IMR-90 (cell line): Measurements from ENCODE around the gene L3MBTL4. TPM values are rescaled to one million over a fixed set of nuclear protein-coding genes. Genes with fewer than 3 reads are reported as not detected.

Source experiments
- ATAC-seq: fragments of 200-7000 bp; cut with Tn5 transposase; 2 replicates; pipeline ENCODE4 v1.9.1; 2020; ENCODE audit warnings: low read depth, mild to moderate bottlenecking, moderate library complexity
- BruUV-seq: library from RNA; stranded (reverse); fragments of 400-500 nt; replicated peaks from 2 replicates; lab custom pipeline; 2021; lab: Mats Ljungman, UMichigan
- CTCF ChIA-PET: fragments of 300-600 bp; formaldehyde crosslinking; extraction: SDS; loops from one replicate; lab custom pipeline; 2021; ENCODE audit warnings: antibody characterized with exemption; lab: Yijun Ruan, JAX
- POLR2A ChIA-PET: fragments of 300-600 bp; sonication (Branson Sonifier 250); formaldehyde crosslinking; loops from one replicate; lab custom pipeline; 2022; ENCODE audit warnings: antibody characterized with exemption; ENCODE audit not compliant: unreplicated experiment; lab: Charles Lee
- DNase-seq: peaks from one replicate; pipeline ENCODE4 v3.0.0; 2013
- H2AFZ ChIP-seq: replicated peaks from 2 replicates; pipeline ENCODE3; 2013; ENCODE audit warnings: low read length, mild to moderate bottlenecking; ENCODE audit not compliant: poor library complexity
- H2AK5ac ChIP-seq: 2 replicates; pipeline ENCODE4 v1.6.1; 2013; ENCODE audit warnings: low read depth, low read length, inconsistent platforms
- H2AK9ac ChIP-seq: replicated peaks from 2 replicates; pipeline ENCODE3; 2013; ENCODE audit warnings: mild to moderate bottlenecking, low read depth, low read length, moderate library complexity; ENCODE audit not compliant: poor library complexity
- H2BK120ac ChIP-seq: 2 replicates; pipeline ENCODE4 v1.6.1; 2013; ENCODE audit warnings: low read depth, low read length, inconsistent platforms
- H2BK15ac ChIP-seq: 3 replicates; pipeline ENCODE4 v1.6.1; 2013; ENCODE audit warnings: low read depth, low read length, inconsistent platforms
- H2BK20ac ChIP-seq: 2 replicates; pipeline ENCODE4 v1.6.1; 2013; ENCODE audit warnings: low read depth, mild to moderate bottlenecking, inconsistent platforms, low read length, moderate library complexity
- H2BK5ac ChIP-seq: 2 replicates; pipeline ENCODE4 v1.6.1; 2013; ENCODE audit warnings: mild to moderate bottlenecking, low read depth, low read length, inconsistent platforms; ENCODE audit not compliant: poor library complexity, severe bottlenecking
- H3K14ac ChIP-seq: replicated peaks from 2 replicates; pipeline ENCODE4 v1.6.1; 2013; ENCODE audit warnings: low read depth, low read length, inconsistent platforms
- H3K18ac ChIP-seq: 2 replicates; pipeline ENCODE4 v1.6.1; 2013; ENCODE audit warnings: low read depth, low read length, control low read depth
- H3K23ac ChIP-seq: 2 replicates; pipeline ENCODE4 v1.6.1; 2013; ENCODE audit warnings: low read depth, low read length, inconsistent platforms
- H3K27ac ChIP-seq: 2 replicates; pipeline ENCODE4 v1.5.1; 2013; ENCODE audit warnings: mild to moderate bottlenecking, control low read depth, low read length; ENCODE audit not compliant: insufficient read depth
- H3K27me3 ChIP-seq: 2 replicates; pipeline ENCODE4 v1.6.1; 2013; ENCODE audit warnings: low read length; ENCODE audit not compliant: control insufficient read depth, insufficient read depth
- H3K36me3 ChIP-seq: 2 replicates; pipeline ENCODE4 v1.6.1; 2013; ENCODE audit warnings: low read length, mixed read lengths; ENCODE audit not compliant: control insufficient read depth, insufficient read depth
- H3K4ac ChIP-seq: 2 replicates; pipeline ENCODE4 v1.6.1; 2013; ENCODE audit warnings: low read depth, low read length, inconsistent platforms
- H3K4me1 ChIP-seq: 2 replicates; pipeline ENCODE4 v1.6.1; 2013; ENCODE audit warnings: low read length, mixed read lengths; ENCODE audit not compliant: control insufficient read depth, insufficient read depth
- H3K4me2 ChIP-seq: 2 replicates; pipeline ENCODE4 v1.6.1; 2013; ENCODE audit warnings: low read depth, mild to moderate bottlenecking, control low read depth, low read length, moderate library complexity
- H3K4me3 ChIP-seq: 2 replicates; pipeline ENCODE4 v1.5.1; 2013; ENCODE audit warnings: low read depth, mild to moderate bottlenecking, control low read depth, low read length, moderate library complexity; ENCODE audit not compliant: insufficient read depth
- H3K56ac ChIP-seq: 2 replicates; pipeline ENCODE4 v1.6.1; 2013; ENCODE audit warnings: low read length, inconsistent platforms; ENCODE audit not compliant: insufficient read depth; ENCODE audit errors: extremely low read depth
- H3K79me1 ChIP-seq, 2 experiments: 2 replicates each; pipeline ENCODE4 v1.6.1; 2013; ENCODE audit warnings: low read length in 2 of 2, inconsistent platforms in 1 of 2, low read depth in 1 of 2
- H3K9ac ChIP-seq: 2 replicates; pipeline ENCODE4 v1.6.1; 2013; ENCODE audit warnings: low read depth, low read length, control low read depth
- H3K9me1 ChIP-seq: 2 replicates; pipeline ENCODE4 v1.6.1; 2013; ENCODE audit warnings: low read length, inconsistent platforms; ENCODE audit not compliant: insufficient read depth
- H3K9me3 ChIP-seq: 2 replicates; pipeline ENCODE4 v1.6.1; 2013; ENCODE audit warnings: low read length; ENCODE audit not compliant: control insufficient read depth, insufficient read depth
- H4K20me1 ChIP-seq: 2 replicates; pipeline ENCODE4 v1.6.1; 2013; ENCODE audit warnings: low read length, inconsistent platforms; ENCODE audit not compliant: insufficient read depth
- H4K5ac ChIP-seq: 2 replicates; pipeline ENCODE4 v1.6.1; 2013; ENCODE audit warnings: mild to moderate bottlenecking, low read depth, low read length, control low read depth
- H4K8ac ChIP-seq, 2 experiments: 2 replicates each; pipeline ENCODE4 v1.6.1; 2013; ENCODE audit warnings: low read depth in 2 of 2, low read length in 2 of 2, control low read depth in 1 of 2, inconsistent platforms in 1 of 2
- H4K91ac ChIP-seq: 2 replicates; pipeline ENCODE4 v1.6.1; 2013; ENCODE audit warnings: low read depth, low read length, inconsistent platforms; ENCODE audit not compliant: insufficient read depth
- BHLHE40 ChIP-seq: fragments of 150-350 bp; IDR thresholded peaks from 2 replicates; pipeline ENCODE4 v1.6.1; 2016; ENCODE audit warnings: mild to moderate bottlenecking, low read depth, low read length
- CEBPB ChIP-seq: IDR thresholded peaks from 2 replicates; pipeline ENCODE4 v1.6.1; 2012; ENCODE audit warnings: low read depth, low read length, improper control_type of control experiment
- CHD1 ChIP-seq: IDR thresholded peaks from 2 replicates; pipeline ENCODE4 v1.6.1; 2012; ENCODE audit warnings: low read depth, low read length, improper control_type of control experiment
- CTCF ChIP-seq: conservative IDR thresholded peaks from 2 replicates; pipeline ENCODE4 v1.5.1; 2012; ENCODE audit warnings: mild to moderate bottlenecking, low read depth, low read length, improper control_type of control experiment
- ELK1 ChIP-seq: fragments of 150-350 bp; IDR thresholded peaks from 2 replicates; pipeline ENCODE4 v1.6.1; 2016; ENCODE audit warnings: low read depth, mild to moderate bottlenecking, low read length, moderate library complexity, borderline replicate concordance
- FOS ChIP-seq: fragments of 150-350 bp; IDR thresholded peaks from 2 replicates; pipeline ENCODE4 v1.6.1; 2016; ENCODE audit warnings: low read depth, low read length
- MAFK ChIP-seq: IDR thresholded peaks from 2 replicates; pipeline ENCODE4 v1.6.1; 2012; ENCODE audit warnings: low read depth, low read length, improper control_type of control experiment
- MAZ ChIP-seq: IDR thresholded peaks from 2 replicates; pipeline ENCODE4 v1.6.1; 2012; ENCODE audit warnings: low read depth, mild to moderate bottlenecking, low read length, improper control_type of control experiment, moderate library complexity, borderline replicate concordance
- MXI1 ChIP-seq: IDR thresholded peaks from 2 replicates; pipeline ENCODE4 v1.6.1; 2012; ENCODE audit warnings: low read depth, mild to moderate bottlenecking, low read length, moderate library complexity, borderline replicate concordance
- NFE2L2 ChIP-seq: fragments of 150-350 bp; IDR thresholded peaks from 2 replicates; pipeline ENCODE4 v1.6.1; 2016; ENCODE audit warnings: low read depth, mild to moderate bottlenecking, low read length
- POLR2A ChIP-seq: IDR thresholded peaks from 2 replicates; pipeline ENCODE4 v1.6.1; 2012; ENCODE audit warnings: mild to moderate bottlenecking, low read depth, low read length
- RAD21 ChIP-seq: IDR thresholded peaks from 2 replicates; pipeline ENCODE4 v1.6.1; 2012; ENCODE audit warnings: low read length, improper control_type of control experiment
- RCOR1 ChIP-seq: IDR thresholded peaks from 2 replicates; pipeline ENCODE4 v1.6.1; 2012; ENCODE audit warnings: mild to moderate bottlenecking, low read length, improper control_type of control experiment; ENCODE audit not compliant: insufficient replicate concordance
- RFX5 ChIP-seq: IDR thresholded peaks from 2 replicates; pipeline ENCODE4 v1.8.0; 2012; ENCODE audit warnings: low read depth, mild to moderate bottlenecking, low read length, moderate library complexity
- SMC3 ChIP-seq: fragments of 150-350 bp; IDR thresholded peaks from 2 replicates; pipeline ENCODE4 v1.6.1; 2016; ENCODE audit warnings: low read depth, mild to moderate bottlenecking, antibody characterized with exemption, low read length, moderate library complexity
- USF2 ChIP-seq: fragments of 150-350 bp; IDR thresholded peaks from 2 replicates; pipeline ENCODE4 v1.6.1; 2017; ENCODE audit warnings: mild to moderate bottlenecking, antibody characterized with exemption, low read length, low read depth
- WGBS, 2 experiments: methylation state at CpG; one replicate each; pipeline versions ENCODE4 v1.1.5 to v1.1.7; 2013; ENCODE audit warnings: missing lambda C conversion rate in 2 of 2; ENCODE audit not compliant: insufficient read length in 1 of 2; ENCODE audit errors: extremely low coverage in 2 of 2; 5-methylcytosine and 5-hydroxymethylcytosine counted together
- dilution Hi-C: fragments of 300-500 bp; cut with HindIII; formaldehyde crosslinking; loops from one replicate; pipeline ENCODE4 v1.14.3; 2018; ENCODE audit warnings: low sequenced_read_pairs; ENCODE audit not compliant: unreplicated experiment
- in situ Hi-C: fragments of 300-500 bp; cut with MboI; formaldehyde crosslinking; loops from 3 replicates; pipeline ENCODE4 v1.14.3; 2019; ENCODE audit warnings: low sequenced_read_pairs, inconsistent platforms, mixed read lengths
- intact Hi-C: fragments of 100-400 bp; cut with micrococcal nuclease; formaldehyde crosslinking; loops from 2 replicates; pipeline ENCODE4 v1.10.0; 2022
- polyA plus RNA-seq, 3 experiments: library from polyadenylated mRNA; depleted of rRNA; stranded (reverse); fragments of >200 nt; gene quantifications; 2 replicates each; pipeline ENCODE4 v1.2.3, GENCODE V29; 2012; ENCODE audit warnings: low replicate concordance in 1 of 3
- total RNA-seq: library from RNA; depleted of rRNA; stranded (reverse); fragments of >200 nt; gene quantifications from 2 replicates; pipeline ENCODE4 v1.2.3, GENCODE V29; 2012

L3MBTL4 gene
- total and polyA plus RNA-seq, 2 of the 4 experiments (the other 2 are of a cell fraction), result under 0.01 to 0.02 TPM

GRCh38 chr18:6362559-6363129 lies 52.1 kb downstream of the L3MBTL4 start:
- intact Hi-C loops, result no loop called here
- Histone ChIP-seq H2AK9ac (no peak overlapping the region), H2BK15ac (no peak overlapping the region), H3K18ac (no peak overlapping the region), H3K23ac (no peak overlapping the region), H3K4me2 (no peak overlapping the region), H2BK120ac (no peak overlapping the region), H3K9ac (no peak overlapping the region), H4K8ac (no peak overlapping the region), H2AK5ac (no peak overlapping the region), H3K9me3 (no peaks in the 10 kb centered on the region), H3K27ac (no peak overlapping the region), H3K36me3 (no peaks in the 10 kb centered on the region), H4K5ac (no peak overlapping the region), H2BK20ac (no peak overlapping the region), H3K4ac (no peak overlapping the region), H4K20me1 (no peaks in the 10 kb centered on the region), H3K14ac (no peak overlapping the region), H3K4me3 (no peak overlapping the region), H3K27me3 (no peaks in the 10 kb centered on the region; the same call in 1 of the 2 replicates), H3K56ac (no peak overlapping the region), H3K79me1 (no peaks in the 10 kb centered on the region), H4K91ac (no peak overlapping the region), H2BK5ac (no peak overlapping the region), H3K9me1 (no peaks in the 10 kb centered on the region), H2AFZ (no peak overlapping the region), H3K4me1 (no peaks in the 10 kb centered on the region)
- DNase-seq (no peak), ATAC-seq (no peak)
- no TSS peak for BruUV-seq
- ChIA-PET POLR2A (no interaction called here), CTCF (no interaction called here)
- TF ChIP-seq RCOR1, result no peak
- no peak for TF ChIP-seq USF2
- TF ChIP-seq FOS, result no peak
- TF ChIP-seq MAFK, result no peak
- no peak for TF ChIP-seq CTCF
- no peak for TF ChIP-seq CEBPB
- no peak for TF ChIP-seq SMC3
- TF ChIP-seq RAD21, result no peak
- TF ChIP-seq MXI1, result no peak
- TF ChIP-seq MAZ, result no peak
- no peak for TF ChIP-seq RFX5
- no peak for TF ChIP-seq CHD1
- no peak for TF ChIP-seq ELK1
- TF ChIP-seq POLR2A, result no peak
- TF ChIP-seq NFE2L2, result no peak
- TF ChIP-seq BHLHE40, result no peak
- in situ Hi-C loops, result no loop called here
- WGBS, 2 experiments, result no CpG with 5 or more reads among the region's 9 CpGs
- dilution Hi-C loops, result no loop called here
